K562 treated with DMSO at 1 percent for 4 hours (cell line): Measurements from ENCODE around the gene ELAVL4. TPM values are rescaled to one million over a fixed set of nuclear protein-coding genes. Genes with fewer than 3 reads are reported as not detected.

Source experiments
- total RNA-seq: library from RNA; unstranded; fragments of 300-600 nt; gene quantifications from 2 replicates; pipeline ENCODE4 v1.2.3, GENCODE V29; 2022; ENCODE audit not compliant: insufficient read depth

Gene ELAVL4
- total RNA-seq, result not detected in 2 replicates

DNA sequence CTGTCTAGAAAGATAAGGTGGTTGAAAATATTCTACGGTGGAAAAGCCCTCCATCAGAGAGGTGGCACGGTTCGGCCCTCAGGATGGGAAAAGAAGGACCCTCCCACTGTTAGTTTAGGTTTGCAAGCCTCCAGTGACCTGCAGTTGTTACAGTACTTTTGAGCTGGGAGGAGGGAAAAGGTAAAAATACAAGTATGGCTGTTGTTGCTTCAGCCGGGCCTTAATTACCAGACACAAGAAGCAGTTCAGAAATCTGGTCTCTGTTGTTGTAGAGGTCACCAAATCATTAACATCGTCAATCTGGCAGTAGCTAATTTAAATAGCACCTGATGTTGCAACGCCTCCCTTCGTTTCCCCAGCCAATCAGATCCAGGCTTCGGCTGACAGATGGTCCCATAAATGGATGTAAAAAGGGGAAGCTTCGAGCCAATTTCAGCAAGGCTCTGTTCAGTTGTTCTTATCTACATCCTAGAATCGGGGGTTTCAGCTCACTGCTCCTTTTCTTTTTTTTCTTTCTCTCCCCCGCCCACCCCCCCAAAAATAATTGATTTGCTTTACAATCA is at the start of gene ELAVL4:
TSS of gene ELAVL4 (plus strand) at position 424 of the 563 bp plus-strand sequence. CDS start 270 bp downstream, outside the sequence.

Other genes with a start within 250 kb of the ELAVL4 start
- not detected in 2 replicates for gene AGBL4, start 85.0 kb upstream of the ELAVL4 start, total RNA-seq